ENCODE data around the gene COL20A1. TPM values are rescaled to one million over a fixed set of nuclear protein-coding genes. Genes with fewer than 3 reads are reported as not detected.

COL20A1 gene
- total and polyA plus RNA-seq, 2 of the 13 experiments (the other 11 are each of a cell fraction or from before 2014, with no cell fraction given) = not detected

GRCh38 chr20:63254606-63255384, 38.2 kb upstream of the COL20A1 start (continued):
- TF ChIP-seq ZNF609 (CRISPR knock-in tag; IDR thresholded peaks at IDR 0.05; ENCODE audit: borderline replicate concordance) (no peak), AHR (CRISPR knock-in tag; IDR thresholded peaks at IDR 0.05) (no peak), SALL2 (CRISPR knock-in tag; IDR thresholded peaks at IDR 0.05) (no peak), ATF4 (CRISPR knock-in tag; IDR thresholded peaks at IDR 0.05) (no peak), GZF1 (CRISPR knock-in tag; IDR thresholded peaks at IDR 0.05) (no peak), MTF2 (CRISPR knock-in tag; IDR thresholded peaks at IDR 0.05; ENCODE audit: borderline replicate concordance) (0 out of 2 replicates have a peak, but pooled peaks have one; percentile 52), ZNF776 (CRISPR knock-in tag; IDR thresholded peaks at IDR 0.05) (0 out of 2 replicates have a peak, but pooled peaks have one; percentile 39)
